ENCODE data around the gene ZNF586.
"Not testable (repeated sequence)": the region's sequence is repeated elsewhere in the genome, so short reads cannot be mapped to it uniquely, and the experiment has no call there.

Gene ZNF586

GRCh38 chr19:57796580-57796979, 27.1 kb downstream of the ZNF586 start:
- not testable (repeated sequence) for DNase-seq (ENCODE audit: low read depth in 2 of 2)

- DNase-seq (ENCODE audit: low read depth in 2 of 2): no peak
Observed at GRCh38 chr19:57800696-57801095, 31.2 kb downstream of the ZNF586 start.

GRCh38 chr19:57802269-57802668, 32.8 kb downstream of the ZNF586 start:
- no peak for DNase-seq (ENCODE audit: low read depth in 2 of 2)

GRCh38 chr19:57803265-57803593, 33.8 kb downstream of the ZNF586 start:
- DNase-seq (ENCODE audit: low read depth in 2 of 2): no peak

GRCh38 chr19:57803594-57804325, 34.3 kb downstream of the ZNF586 start:
- DNase-seq (ENCODE audit: low read depth in 2 of 2): peak; percentile 95 to 96

- no peak for DNase-seq (ENCODE audit: low read depth in 2 of 2)
Observed at GRCh38 chr19:57807541-57807940, 38.1 kb downstream of the ZNF586 start.

GRCh38 chr19:57810410-57811295, 41.2 kb downstream of the ZNF586 start:
- not testable (repeated sequence) for DNase-seq (ENCODE audit: low read depth in 2 of 2)

GRCh38 chr19:57812226-57812625, 42.8 kb downstream of the ZNF586 start:
- no peak for DNase-seq (ENCODE audit: low read depth in 2 of 2)

- not testable (repeated sequence) for DNase-seq (ENCODE audit: low read depth in 2 of 2)
Observed at GRCh38 chr19:57812975-57813820, 43.7 kb downstream of the ZNF586 start.

- no peak for DNase-seq (ENCODE audit: low read depth in 2 of 2)
Observed at GRCh38 chr19:57813919-57814504, 44.5 kb downstream of the ZNF586 start.

GRCh38 chr19:57814505-57815246, 45.2 kb downstream of the ZNF586 start, which contains the start of gene ZNF552:
ZNF552 (minus strand) TSS chr19:57814913; CDS start chr19:57814743, 170 bp downstream.
- peak; percentile 70 to 72 for DNase-seq (ENCODE audit: low read depth in 2 of 2)

GRCh38 chr19:57815247-57816075, 46.0 kb downstream of the ZNF586 start:
- DNase-seq (ENCODE audit: low read depth in 2 of 2): no peak

- DNase-seq (ENCODE audit: low read depth in 2 of 2): no peak
Observed at GRCh38 chr19:57816652-57817051, 47.2 kb downstream of the ZNF586 start.

GRCh38 chr19:57817976-57818375, 48.5 kb downstream of the ZNF586 start:
- no peak for DNase-seq (ENCODE audit: low read depth in 2 of 2)

GRCh38 chr19:57818378-57818777, 48.9 kb downstream of the ZNF586 start:
- no peak for DNase-seq (ENCODE audit: low read depth in 2 of 2)

- DNase-seq (ENCODE audit: low read depth in 2 of 2): peak; percentile 77 to 79
Observed at GRCh38 chr19:57819475-57820148, 50.1 kb downstream of the ZNF586 start.

- no peak for DNase-seq (ENCODE audit: low read depth in 2 of 2)
Observed at GRCh38 chr19:57820599-57820998, 51.1 kb downstream of the ZNF586 start.

- DNase-seq (ENCODE audit: low read depth in 2 of 2): not testable (repeated sequence)
Observed at GRCh38 chr19:57821095-57821494, 51.6 kb downstream of the ZNF586 start.

- DNase-seq (ENCODE audit: low read depth in 2 of 2): not testable (repeated sequence)
Observed at GRCh38 chr19:57821501-57821900, 52.0 kb downstream of the ZNF586 start.

Data from fibroblast of skin of left biceps (primary cell).